Esophagus muscularis mucosa (tissue), 3 donors: ENCODE data around the gene ASTN2.

ENCODE experiments used
- CTCF ChIP-seq, 3 experiments: fragments of 200-600 bp in 2 of 3; fragments of 450-650 bp in 1 of 3; sonication (generic) in 2 of 3; IDR thresholded peaks; one replicate each; pipeline ENCODE4 v1.5.1; 2017 to 2019; ENCODE audit warnings: antibody characterized with exemption in 3 of 3, mild to moderate bottlenecking in 2 of 3, moderate library complexity in 1 of 3
- POLR2A ChIP-seq: fragments of 450-650 bp; IDR thresholded peaks from one replicate; pipeline ENCODE4 v1.6.1; 2017; ENCODE audit warnings: antibody characterized with exemption, moderate library complexity, mild to moderate bottlenecking, low read depth
- POLR2AphosphoS5 ChIP-seq, 2 donors: sonication (generic); formaldehyde crosslinking; IDR thresholded peaks; one replicate each; pipeline ENCODE4 v1.6.1; 2017; ENCODE audit warnings: antibody characterized with exemption in 2 of 2

GRCh38 chr9:117072216-117072615 lies 342.6 kb downstream of the ASTN2 start:
- TF ChIP-seq CTCF (IDR thresholded peaks at IDR 0.05), result no peak
- no peak for TF ChIP-seq POLR2AphosphoS5 (IDR thresholded peaks at IDR 0.05)
- TF ChIP-seq POLR2A, result no peak
